Stimulated activated CD8-positive, alpha-beta memory T cell treated with anti-CD3 and anti-CD28 coated beads, Interleukin-12 subunit alpha, Interleukin-12 subunit beta, amount 100 ng/mL, for 4 hours (primary cell): Measurements from ENCODE around the gene PLSCR3.

ENCODE experiments used
- DNase-seq: peaks from one replicate; pipeline ENCODE4 v3.0.0-alpha.2; 2020; ENCODE audit warnings: low read depth

Gene PLSCR3

DNA sequence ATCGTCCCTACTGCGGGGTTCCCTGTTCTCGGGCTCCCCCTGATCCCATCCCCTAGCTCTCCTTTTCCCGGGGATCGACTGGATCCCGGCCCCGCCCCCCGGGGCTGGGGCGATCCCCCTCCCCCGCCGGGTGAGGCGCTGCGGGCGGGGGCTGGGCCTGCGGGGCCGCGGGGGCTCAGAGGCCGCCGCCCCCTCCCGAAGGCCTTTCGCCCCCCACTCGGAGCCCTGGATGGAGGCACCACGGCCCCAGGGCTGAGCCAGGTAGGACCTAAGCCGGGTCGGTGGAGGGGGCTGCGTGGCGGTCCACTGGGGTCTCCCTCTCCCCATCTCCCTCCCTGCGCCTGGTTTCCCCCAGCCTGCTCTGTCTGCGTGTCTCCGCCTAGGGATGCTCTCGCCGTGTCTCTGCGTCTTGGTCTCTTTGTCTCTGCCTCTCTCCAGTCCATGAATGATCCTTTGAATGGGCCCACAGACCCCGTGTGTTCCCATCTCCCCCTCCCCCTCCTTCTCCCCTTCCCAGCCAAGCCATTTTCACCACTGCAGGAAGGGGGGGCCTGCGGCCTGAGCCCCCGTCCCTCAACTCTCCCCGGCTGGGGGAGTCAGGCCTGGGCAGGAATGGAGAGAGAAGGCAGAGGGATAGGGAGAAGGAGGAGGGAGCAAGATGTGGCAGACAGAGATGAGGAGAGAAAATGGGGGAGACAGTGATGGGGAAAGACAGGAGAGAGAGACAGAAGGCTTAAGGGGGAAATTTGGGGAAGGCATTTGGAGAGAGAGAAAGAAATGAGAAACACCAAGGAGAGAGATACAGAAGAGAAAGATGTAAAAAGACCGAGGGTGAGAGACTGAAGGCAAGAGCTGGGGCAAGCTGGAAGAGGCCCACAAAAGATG, 11.3 kb upstream of the PLSCR3 start:
- no peak for DNase-seq

DNA sequence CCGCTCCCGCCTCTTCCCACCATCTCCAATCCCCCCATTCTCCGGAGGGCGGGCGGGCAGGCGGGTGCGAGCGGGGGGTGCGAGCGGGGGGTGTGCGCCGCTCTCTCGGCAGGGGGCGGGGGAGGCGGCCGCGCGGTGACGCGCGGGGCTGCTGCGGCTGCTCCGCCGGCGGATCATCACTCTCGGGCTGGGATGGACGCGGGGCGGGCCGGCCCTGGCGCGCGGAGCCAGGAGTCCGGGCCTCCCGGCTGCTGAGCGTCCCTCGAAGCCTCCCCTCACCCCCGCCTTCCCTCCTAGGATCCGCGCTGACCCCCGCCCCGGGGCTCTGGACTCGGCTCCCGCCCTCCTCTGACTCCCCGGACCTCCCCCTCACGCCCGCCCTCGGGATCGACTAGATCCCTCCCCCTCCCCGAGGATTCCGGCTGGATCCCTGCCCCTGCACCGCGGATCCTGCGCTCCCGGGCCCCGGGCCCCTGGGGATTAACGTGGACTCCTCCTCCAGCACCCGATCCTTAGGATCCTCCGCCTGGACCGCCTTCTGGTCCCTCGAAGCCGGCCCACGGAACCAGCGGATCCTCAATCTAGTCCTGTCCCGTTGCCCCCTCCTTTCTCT, 10.5 kb upstream of the PLSCR3 start:
- DNase-seq = peak; percentile 61

DNA sequence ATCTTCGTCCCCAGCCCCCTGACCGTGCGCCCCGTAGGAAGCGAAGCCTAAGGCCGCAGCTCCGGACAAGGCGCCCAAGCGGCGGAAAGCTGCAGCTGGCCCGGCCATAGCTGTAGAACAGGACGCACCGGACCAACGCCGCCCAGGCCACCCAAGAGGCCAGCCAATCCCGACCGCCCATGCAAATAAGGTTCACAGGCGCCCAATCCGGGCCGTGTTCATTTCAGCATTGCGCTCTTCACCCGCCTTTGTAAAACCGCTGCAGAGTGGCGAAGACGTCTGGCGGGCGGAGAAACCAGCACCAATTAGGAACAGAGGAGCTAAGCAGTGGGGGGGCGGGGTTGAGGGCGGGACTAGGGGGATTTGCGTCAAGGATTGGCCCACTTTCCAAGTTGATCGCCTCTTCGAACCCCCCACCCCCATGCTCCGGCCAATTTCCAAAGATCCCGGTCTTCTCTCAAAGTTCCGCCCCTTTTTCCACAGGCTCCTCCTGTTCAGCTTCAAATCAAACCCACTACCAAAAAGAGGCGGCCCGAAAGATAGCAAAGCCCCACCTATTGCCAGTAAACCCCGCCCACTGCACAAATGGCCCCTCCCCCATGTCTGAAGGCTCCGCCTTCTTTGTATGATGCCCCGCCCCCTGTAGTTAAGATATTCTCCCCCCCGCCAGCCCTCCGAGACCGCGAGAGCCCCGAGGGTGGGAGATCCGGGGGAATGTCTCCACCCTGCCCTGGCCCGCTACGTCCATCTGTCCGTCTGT, 9.8 kb upstream of the PLSCR3 start, which contains the start of gene TMEM256:
TSS of gene TMEM256 (minus strand) at position 121 of the 760 bp plus-strand sequence. CDS start at position 108, 13 bp downstream.
- DNase-seq = peak; percentile 89

DNA sequence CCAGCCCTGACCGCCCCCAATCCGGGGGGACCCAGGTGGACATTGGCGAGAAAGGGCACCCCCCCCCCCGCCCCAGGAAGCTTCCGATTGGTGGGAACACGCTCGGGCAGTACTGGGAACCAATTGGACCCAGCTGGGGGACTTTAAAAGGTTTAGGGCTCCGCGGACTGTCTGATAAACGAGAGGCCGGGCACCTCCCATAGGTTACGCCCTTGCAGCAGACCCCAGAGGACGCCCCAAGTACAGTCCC, 9.3 kb upstream of the PLSCR3 start:
- DNase-seq = no peak

DNA sequence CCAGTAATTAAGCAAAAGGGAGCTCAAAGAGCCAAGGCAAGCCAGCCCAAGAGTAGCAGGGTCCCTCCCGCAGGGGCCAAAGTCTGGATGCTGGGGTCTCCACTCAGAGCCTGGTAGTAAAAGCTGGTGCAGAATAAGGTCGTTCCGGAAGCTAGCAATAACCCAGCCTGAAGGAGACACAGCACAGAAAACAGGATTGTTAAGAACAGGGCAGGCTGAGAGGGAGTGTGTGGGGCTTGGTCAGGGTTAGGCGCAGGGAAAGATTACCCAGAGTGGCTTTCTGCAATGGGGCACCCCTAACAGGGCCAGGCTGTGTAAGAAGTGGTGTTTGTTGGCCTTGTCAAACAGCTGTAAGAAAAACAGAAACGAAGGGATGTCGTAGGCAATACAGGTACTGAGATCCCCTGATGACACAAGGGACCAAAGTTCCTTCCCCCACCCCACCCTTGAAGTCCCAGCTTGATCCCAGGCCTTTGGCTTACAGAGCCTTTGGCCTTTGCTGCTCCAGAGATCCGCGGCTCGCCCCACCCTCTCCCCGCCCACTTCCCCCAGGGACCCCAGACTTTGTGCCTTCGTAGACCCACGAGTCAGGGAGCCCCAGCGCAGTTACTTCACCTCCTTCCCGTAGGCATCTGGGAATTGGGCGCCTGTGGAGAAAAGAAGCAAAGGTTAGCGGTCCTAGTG, 8.9 kb upstream of the PLSCR3 start:
- DNase-seq = peak; percentile 9

DNA sequence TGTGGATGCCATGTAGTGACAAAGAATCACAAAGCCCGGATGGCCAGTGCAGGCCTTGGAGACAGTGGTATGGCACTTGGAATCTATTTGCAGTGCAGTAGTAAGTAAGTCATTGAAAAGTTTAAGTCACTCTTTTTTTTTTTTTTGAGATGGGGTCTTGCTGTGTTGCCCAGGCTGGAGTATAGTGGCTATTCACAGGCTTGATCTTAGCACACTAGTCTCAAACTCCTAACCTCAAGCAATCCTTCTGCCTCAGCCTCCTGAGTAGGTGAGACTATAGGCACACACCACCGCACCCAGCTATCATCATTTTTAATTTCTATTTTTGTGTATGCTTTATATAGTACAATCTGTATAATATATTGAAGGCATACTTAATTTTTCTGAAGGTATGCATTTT, 4.3 kb upstream of the PLSCR3 start:
- no peak for DNase-seq

DNA sequence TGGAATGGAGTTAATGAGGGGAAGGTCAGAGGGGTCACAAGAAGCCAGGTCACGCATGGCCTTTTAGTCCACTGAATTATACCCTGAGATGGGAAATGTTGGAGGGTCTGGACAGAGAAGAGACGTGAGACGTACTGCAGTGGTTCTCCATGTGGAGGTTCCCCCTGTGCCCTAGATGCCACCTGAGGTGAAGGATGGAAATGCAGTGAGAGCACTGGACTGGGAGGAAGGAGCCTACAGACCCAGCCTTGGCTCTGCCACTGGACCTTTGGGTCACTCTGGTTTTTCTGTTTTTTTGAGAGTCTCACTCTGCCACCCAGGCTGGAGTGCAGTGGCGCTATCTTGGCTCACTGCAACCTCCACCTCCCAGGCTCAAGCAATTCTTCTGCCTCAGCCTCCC, 1.8 kb upstream of the PLSCR3 start:
- no peak for DNase-seq

DNA sequence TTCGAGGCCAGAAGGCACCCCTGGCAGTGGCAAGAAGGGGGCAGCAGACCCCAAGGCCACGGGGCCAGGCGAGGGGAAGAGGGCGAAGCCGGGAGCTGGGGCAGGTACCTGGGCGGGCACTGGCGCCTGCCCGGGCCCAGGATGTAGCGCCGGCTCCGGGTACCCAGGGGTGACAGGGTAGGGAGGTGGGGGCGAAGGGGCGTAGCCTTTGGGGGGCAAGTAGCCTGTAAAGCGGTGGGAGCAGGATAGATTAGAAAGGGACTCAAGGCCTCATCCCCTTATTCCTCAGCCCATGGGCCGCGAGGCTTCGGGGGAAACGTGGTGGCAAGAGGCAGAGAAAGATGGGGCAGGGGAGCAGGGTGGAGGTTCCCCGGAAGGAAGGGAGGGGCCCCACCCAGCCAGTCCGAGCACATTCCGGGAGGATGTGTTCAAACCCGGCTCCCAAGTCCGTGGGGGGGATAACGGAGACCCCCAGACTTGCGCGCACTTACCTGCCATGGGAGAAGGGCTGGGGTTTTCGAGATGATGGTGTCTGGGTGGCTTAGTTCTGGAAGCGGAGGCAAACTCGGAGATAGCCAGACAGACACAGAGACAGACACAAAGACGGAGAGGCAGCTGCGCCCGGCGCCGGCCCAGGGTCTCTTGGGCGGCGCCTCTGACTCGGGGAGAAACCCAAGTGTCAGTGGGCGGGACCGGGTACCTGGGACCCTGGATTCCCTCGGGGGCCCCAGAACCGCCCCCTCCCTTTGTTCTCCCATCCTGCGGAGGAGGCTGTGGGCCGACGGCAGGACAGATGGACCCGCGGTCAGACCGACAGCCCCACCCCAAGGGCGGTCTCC, 493 bp downstream of the PLSCR3 start:
- no peak for DNase-seq

DNA sequence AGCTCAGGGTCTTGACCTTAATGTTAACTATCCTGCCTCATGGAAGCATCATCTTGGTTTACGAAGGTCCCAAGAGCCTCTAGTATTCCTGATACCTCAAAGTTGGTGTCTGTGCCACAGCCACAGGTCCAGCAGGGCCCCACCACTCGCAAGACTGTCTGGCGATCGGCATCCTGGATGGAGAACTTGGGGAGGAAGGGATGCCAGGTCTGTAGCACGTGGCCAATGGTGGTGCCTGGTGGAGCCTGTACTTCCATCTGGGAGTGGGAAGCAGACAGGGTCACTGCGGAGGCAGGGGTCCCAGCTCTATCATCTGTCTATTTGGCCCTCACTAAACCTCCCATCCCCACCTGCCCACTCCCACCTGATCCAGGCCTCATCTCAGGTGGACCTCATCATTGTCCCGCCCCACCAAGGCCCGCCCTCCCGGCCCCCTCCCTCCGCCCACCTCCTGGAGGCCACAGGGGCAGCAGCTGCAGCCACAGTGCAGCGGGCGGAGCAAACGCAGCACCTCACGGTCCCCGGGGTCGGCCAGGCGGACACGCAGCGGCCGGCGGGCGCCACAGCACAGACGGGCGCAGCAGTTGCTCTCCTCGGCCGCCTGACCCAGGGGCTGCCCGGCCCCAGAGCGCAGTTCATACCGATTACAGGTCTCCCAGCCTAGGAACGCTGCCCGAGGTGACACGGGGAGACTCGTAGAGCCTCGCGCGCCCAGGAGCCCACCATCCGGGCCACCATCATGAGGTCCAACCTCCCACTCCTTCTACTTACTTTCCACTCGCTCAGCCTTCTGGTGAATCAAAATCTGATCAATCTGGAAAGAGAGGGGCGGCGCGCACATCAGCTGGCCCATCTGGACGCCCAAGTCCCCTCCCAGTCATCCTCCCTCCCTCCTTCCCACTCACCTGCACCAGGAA, 1.4 kb downstream of the PLSCR3 start:
- DNase-seq = no peak

DNA sequence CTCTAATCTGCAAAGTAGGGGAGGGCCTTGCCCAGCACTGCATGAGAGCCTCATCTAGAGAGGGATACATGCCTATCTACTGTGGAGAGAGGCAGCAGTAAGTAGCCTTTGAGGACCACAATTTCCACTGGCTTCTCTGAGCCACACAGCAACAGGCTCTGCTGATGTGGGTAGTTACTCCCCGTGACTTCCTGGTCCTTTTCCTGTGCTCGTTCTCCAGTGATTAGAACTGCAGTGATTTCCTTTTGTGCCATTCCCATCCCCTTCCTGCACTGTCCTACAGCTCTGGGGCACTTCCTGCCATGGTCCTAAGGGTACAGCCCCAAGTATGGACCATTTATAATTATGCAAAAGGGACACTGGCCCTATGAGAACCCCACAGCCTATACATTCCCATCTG, 3.0 kb downstream of the PLSCR3 start:
- DNase-seq = no peak

DNA sequence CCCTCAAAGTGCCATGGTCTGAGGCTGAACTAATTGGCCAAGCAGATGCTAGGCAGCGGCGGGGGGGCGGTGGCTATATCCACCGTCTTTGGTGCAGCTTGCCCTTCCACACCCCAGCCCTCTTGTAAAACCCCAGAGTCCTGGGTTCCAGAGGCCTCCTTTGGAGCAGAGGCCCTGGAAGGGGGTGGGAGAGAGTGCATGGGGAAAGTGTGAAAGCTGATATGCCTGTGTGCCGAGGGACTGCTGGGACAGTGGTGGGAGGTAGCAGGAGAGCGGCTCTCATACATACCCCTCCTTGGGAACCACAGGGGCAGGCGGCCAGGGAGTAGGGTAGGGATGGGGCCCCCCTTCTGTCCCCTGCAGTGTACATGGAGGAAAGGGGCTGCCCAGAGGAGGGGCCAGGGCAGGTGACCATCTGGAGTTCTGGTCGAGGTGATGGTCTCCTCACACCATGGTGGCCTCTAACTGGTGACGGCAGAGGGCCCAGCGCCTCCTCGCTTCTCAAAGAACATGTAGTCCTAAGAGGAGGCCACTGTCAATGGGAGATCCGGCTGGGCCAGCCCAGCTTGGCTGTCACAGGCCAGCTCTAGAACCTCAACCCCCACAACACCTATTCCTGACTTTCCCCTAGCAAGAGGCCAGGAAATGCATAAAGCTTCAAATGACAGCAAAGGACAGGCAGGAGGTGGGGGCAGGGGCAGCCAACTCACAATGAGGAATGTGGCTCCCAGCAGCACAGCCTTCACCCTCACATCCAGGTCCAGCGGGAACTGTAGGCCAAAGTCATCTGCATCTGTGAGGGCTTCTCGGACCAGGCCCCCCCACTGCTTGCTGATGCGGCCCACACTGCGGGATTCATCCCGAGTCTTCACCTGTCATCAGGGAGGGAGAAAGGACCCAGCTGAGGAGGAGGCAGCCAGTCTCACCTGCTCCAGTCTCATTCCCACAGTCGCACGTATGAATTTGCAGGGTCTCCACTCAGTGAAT, 4.1 kb downstream of the PLSCR3 start:
- DNase-seq = no peak

DNA sequence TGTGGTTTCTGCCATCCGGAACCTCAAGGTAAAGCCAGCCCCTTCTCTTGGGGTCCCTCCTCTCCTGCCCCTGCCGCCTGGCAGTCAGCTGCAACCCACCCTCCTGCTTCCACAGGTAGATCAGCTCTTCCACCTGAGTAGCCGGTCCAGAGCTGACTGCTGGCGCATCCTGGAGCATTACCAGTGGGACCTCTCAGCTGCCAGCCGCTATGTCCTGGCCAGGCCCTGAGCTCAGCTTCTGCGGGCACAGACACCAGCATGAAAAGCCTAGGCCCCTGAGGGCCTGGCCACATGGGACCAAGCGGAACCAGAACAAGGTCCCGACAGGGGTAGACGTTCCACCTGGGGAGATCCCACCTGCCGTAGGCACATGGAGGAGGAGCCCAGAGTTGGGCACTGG, 5.5 kb downstream of the PLSCR3 start:
- DNase-seq = no peak

DNA sequence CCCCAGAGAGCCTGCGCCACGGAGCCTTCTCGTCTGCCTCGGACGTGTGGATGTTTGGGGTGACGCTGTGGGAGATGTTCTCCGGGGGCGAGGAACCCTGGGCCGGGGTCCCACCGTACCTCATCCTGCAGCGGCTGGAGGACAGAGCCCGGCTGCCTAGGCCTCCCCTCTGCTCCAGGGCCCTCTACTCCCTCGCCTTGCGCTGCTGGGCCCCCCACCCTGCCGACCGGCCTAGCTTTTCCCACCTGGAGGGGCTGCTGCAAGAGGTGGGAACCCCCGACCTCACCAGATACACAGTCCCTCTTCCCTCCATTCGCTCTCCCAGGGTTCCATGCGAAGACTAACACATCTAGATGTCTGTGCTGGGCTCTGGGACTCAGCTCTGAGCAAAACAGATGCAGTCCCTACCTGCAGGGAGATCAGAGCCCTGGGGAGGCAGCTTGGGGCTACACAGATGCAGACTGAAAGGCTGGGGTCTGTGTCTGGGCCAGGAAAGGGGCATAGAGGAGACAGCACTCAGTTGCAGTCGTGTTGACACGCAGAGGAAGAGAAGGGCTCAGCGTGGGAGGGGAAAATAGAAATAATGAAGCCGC, 9.7 kb downstream of the PLSCR3 start:
- no peak for DNase-seq

DNA sequence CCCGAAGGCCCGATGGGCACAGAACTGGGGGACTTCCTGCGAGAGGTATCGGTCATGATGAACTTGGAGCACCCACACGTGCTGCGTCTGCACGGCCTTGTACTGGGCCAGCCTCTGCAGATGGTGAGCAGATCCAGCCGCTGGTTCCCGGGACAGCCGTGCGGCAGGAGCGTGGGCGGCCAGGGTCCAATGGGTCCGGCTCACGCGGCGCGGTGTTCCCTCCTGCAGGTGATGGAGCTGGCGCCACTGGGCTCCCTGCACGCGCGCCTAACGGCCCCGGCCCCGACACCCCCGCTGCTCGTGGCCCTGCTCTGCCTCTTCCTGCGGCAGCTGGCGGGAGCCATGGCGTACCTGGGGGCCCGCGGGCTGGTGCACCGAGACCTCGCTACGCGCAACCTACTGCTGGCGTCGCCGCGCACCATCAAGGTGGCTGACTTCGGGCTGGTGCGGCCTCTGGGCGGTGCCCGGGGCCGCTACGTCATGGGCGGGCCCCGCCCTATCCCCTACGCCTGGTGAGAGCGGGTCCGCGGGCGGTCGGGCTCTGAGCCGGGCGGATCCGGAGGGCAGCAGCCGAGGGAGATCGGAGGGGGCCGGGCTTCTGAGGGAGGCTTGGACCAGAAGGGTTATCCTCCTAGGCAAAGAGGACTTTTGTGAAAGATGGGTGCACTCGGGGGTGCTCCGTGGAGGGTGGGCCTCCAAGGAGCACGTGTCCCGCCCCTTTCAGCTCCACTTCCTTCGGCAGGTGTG, 10.4 kb downstream of the PLSCR3 start:
- peak; percentile 68 for DNase-seq

DNA sequence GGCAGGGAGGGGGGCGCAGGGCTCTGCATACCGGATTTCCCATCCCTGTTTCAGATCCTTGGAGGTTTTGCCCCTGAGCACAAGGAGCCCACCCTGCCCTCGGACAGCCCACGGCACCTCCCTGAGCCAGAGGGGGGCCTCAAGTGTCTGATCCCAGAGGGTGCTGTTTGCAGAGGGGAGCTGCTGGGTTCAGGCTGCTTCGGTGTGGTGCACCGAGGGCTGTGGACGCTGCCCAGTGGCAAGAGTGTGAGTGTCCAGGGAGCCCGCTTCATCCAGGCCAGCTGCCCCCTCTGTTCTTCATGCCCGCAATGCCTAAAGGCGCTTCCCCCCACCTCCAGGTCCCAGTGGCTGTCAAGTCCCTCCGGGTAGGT, 11.0 kb downstream of the PLSCR3 start:
- DNase-seq = no peak

DNA sequence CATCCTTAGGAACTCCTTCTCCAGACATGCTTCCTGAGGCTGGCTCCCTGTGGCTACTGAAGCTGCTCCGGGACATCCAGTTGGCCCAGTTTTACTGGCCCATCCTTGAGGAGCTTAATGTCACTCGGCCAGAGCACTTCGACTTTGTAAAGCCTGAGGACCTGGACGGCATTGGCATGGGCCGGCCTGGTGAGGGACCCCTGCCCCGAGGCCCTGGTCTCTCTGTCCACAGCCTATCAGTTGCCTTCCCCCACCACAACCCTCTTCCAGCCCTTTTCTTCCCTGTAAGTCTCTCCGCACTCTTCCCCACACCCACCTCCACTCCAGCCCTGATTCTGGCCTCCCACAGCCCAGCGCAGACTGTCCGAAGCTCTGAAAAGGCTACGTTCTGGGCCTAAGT, 11.4 kb downstream of the PLSCR3 start:
- DNase-seq = no peak

DNA sequence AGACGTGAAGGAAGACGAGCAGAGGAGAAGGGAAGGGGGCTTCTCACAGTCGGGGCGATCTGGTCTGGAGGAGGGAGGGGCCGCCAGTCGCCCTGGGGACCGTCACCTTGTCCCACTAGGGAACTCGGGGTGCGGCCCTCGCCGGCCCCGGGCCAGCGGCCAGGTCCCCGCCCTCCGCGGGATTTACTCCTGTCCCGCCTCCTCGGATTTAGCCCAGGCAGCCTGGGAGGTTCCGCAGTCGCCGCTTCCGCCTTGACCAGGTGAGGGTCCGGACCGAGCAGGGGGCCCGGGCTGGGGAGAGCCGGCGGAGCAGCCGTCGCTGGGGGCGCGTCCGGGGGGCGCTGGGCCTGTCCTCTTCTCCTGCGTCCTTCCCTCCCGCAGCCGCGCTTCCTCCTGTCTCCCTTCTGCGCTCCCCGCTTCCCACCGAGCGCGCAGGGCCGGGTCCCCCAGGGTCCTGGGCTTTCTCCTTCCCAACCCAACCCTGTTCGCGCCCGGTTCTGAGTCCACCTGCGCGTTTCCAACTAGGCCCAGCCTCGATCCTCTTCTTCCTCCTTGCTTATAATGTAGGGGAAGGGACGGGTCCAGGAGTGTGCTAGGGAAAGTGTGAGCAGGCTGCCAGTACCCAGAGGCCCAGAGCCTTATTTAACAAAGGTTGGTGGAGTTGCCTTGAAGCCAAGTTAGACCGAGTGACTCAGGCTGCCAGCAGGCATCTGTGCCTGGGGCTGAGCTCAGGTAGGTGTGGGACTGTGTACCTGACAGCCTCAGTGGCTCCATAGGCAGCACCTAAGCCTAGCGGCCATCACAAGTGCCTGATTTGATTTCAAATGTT, 13.3 kb downstream of the PLSCR3 start, which contains the start of gene TNK1:
TSS of gene TNK1 (plus strand) at position 235 of the 829 bp plus-strand sequence. CDS start 1,838 bp downstream, outside the sequence.
- no peak for DNase-seq
